Vagina (tissue), 2 donors: ENCODE results near the gene MORN4. TPM values are rescaled to one million over a fixed set of nuclear protein-coding genes. Genes with fewer than 3 reads are reported as not detected.

Experiments used
- DNase-seq, 2 donors: peaks; one replicate each; pipeline ENCODE4 v3.0.0-alpha.2; 2017; ENCODE audit errors: extremely low spot score in 2 of 2
- H3K27ac ChIP-seq: fragments of 200-600 bp; sonication (generic); one replicate; pipeline ENCODE4 v1.5.1; 2019
- H3K27me3 ChIP-seq: fragments of 200-600 bp; sonication (generic); one replicate; pipeline ENCODE4 v1.5.1; 2019
- H3K36me3 ChIP-seq, 2 donors: fragments of 200-600 bp; sonication (generic); one replicate each; pipeline ENCODE4 v1.5.1; 2017 to 2019
- H3K4me1 ChIP-seq: fragments of 200-600 bp; sonication (generic); one replicate; pipeline ENCODE4 v1.5.1; 2019
- H3K4me3 ChIP-seq, 2 donors: fragments of 200-600 bp; sonication (generic); 1 replicate in 1 of 2; 2 replicates in 1 of 2; pipeline ENCODE4 v1.5.1; 2016 to 2019
- H3K9me3 ChIP-seq: fragments of 200-600 bp; sonication (generic); one replicate; pipeline ENCODE4 v1.5.1; 2019
- POLR2A ChIP-seq, 2 donors: fragments of 450-650 bp; IDR thresholded peaks; one replicate each; pipeline ENCODE4 v1.6.1; 2017; ENCODE audit warnings: antibody characterized with exemption in 2 of 2, mild to moderate bottlenecking in 2 of 2, moderate library complexity in 2 of 2
- POLR2AphosphoS5 ChIP-seq, 2 donors: sonication (generic); formaldehyde crosslinking; IDR thresholded peaks; one replicate each; pipeline ENCODE4 v1.9.0; 2017; ENCODE audit warnings: antibody characterized with exemption in 2 of 2, mild to moderate bottlenecking in 2 of 2, low read depth in 1 of 2; ENCODE audit not compliant: insufficient read depth in 1 of 2
- intact Hi-C: fragments of 100-400 bp; cut with DNase I; formaldehyde crosslinking; loops from one replicate; pipeline ENCODE4 v1.15.1; 2023
- total RNA-seq: library from RNA; depleted of rRNA; stranded (reverse); fragments of >200 nt; gene quantifications from one replicate; pipeline ENCODE4 v1.2.3, GENCODE V29; 2016
- TF ChIP-seq, protein P1 (sequence below), 3 experiments: fragments of 450-650 bp in 2 of 3; fragments of 200-600 bp in 1 of 3; sonication (generic) in 1 of 3; IDR thresholded peaks; one replicate each; pipeline ENCODE4 v1.5.1; 2017 to 2019; ENCODE audit warnings: antibody characterized with exemption in 3 of 3, mild to moderate bottlenecking in 2 of 3, moderate library complexity in 2 of 3

MORN4 gene
- total RNA-seq, 1 donor from 2014 or later: 1.7 TPM

DNA sequence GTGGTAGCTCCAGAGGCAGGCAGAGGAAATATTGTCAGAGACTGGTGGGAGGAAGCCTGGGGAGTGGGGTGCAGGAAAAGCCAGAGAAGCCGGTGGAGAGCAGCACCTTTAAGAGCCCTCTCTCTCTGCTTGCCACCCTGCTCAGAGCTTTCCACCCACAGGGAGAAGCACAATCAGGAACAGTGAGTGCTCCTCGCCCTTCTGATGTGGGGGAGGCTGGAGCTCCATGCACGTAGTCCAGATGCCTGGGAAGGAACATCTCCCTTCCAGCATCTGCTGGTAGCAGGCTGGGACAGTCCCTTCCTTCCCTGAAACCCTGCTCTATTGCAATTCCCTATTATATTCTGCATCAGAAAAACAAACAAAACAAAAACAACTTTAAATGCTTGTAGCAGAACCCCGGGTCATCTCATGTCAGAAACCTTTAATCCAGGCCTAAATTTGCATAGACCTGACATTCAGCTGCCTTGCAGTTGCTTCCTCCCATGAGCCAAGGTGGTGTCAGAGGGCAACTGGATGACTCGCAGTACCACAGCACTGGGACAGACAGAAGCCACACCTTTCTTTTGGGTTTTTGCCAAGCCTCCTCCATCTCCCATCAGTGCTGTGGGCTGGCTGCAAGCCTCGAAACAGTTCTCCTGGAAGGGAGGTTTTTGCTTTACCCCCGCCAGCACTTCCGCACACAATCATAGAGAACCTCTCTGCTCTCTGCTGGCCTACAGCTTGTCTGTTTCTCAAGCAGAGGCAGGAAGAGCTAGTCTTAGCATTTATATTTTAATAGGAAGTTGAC is 40.6 kb upstream of the MORN4 start:
- DNase-seq: no peak
- Histone ChIP-seq H3K4me3 (no peak overlapping the region), H3K9me3 (no peaks in the 10 kb centered on the region), H3K27me3 (no peaks in the 10 kb centered on the region), H3K36me3 (peaks cover 0 to 54% of the 10 kb centered on the region in 2 donors), H3K4me1 (peaks cover 10% of the 10 kb centered on the region), H3K27ac (no peak overlapping the region)
- TF ChIP-seq POLR2AphosphoS5 (IDR thresholded peaks at IDR 0.05; ENCODE audit: insufficient read depth in 1 of 2, low read depth in 1 of 2): no peak
- no peak for TF ChIP-seq POLR2A (IDR thresholded peaks at IDR 0.05)
- TF ChIP-seq, protein P1, sequence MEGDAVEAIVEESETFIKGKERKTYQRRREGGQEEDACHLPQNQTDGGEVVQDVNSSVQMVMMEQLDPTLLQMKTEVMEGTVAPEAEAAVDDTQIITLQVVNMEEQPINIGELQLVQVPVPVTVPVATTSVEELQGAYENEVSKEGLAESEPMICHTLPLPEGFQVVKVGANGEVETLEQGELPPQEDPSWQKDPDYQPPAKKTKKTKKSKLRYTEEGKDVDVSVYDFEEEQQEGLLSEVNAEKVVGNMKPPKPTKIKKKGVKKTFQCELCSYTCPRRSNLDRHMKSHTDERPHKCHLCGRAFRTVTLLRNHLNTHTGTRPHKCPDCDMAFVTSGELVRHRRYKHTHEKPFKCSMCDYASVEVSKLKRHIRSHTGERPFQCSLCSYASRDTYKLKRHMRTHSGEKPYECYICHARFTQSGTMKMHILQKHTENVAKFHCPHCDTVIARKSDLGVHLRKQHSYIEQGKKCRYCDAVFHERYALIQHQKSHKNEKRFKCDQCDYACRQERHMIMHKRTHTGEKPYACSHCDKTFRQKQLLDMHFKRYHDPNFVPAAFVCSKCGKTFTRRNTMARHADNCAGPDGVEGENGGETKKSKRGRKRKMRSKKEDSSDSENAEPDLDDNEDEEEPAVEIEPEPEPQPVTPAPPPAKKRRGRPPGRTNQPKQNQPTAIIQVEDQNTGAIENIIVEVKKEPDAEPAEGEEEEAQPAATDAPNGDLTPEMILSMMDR (IDR thresholded peaks at IDR 0.05): no peak
- intact Hi-C loops: loop anchor here (10.0 kb wide), 1 partner anchor 61 kb away; the partner anchor contains the start of gene ZFYVE27

DNA sequence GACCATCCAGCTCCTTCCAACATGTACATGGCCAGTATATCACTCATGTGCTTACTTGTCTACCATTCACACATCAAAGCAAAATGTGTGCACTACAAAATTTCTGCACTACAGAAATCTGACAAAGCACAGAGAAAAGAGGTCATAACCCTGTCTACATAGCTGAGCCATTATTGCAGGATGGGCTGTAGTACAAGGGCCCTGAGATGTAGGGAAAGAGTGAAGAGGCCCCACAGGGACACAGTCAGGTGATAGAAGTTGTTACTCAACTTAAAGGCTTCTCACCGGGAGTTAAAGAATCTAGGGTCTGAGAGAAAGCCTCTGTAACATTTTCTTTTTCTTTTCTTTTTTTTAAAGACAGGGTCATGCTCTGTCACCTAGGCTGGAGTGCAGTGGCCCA is 36.3 kb upstream of the MORN4 start:
- TF ChIP-seq, protein P1 (IDR thresholded peaks at IDR 0.05): no peak
- TF ChIP-seq POLR2A (IDR thresholded peaks at IDR 0.05) (no peak), POLR2AphosphoS5 (IDR thresholded peaks at IDR 0.05; ENCODE audit: insufficient read depth in 1 of 2, low read depth in 1 of 2) (no peak)
- H3K36me3 ChIP-seq: peaks cover 3 to 56% of the 10 kb centered on the region in 2 donors

DNA sequence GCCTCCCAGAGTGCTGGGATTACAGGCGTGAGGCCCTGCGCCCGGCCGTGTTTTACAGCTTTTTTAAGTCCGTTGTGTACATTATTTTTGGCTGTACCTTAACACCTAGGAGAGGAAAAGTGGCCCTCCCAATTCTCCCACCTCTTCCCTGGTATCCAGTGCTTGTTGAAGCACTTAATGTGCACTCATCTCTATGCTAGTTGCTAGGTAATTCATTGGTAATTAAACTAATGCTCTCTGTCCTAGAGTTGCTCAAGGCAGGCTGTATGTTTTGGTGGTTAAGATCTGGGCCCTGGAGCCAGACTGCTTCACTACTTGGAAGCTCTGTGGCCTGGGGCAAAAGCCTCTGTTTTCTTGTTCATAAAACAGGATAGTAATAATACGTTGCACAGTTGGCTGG is 34.2 kb upstream of the MORN4 start:
- intact Hi-C loops: no loop called here
- Histone ChIP-seq H3K27me3 (no peaks in the 10 kb centered on the region), H3K4me3 (no peak overlapping the region), H3K27ac (no peak overlapping the region), H3K36me3 (peaks cover 3 to 47% of the 10 kb centered on the region in 2 donors), H3K9me3 (no peaks in the 10 kb centered on the region), H3K4me1 (no peaks in the 10 kb centered on the region)
- TF ChIP-seq, protein P1 (IDR thresholded peaks at IDR 0.05): no peak
- TF ChIP-seq POLR2AphosphoS5 (IDR thresholded peaks at IDR 0.05; ENCODE audit: insufficient read depth in 1 of 2, low read depth in 1 of 2) (no peak), POLR2A (IDR thresholded peaks at IDR 0.05) (no peak)
- DNase-seq: no peak

More for the DNA sequence above, 36.3 kb upstream of the MORN4 start:
- DNase-seq: no peak
- H3K4me1 ChIP-seq: no peaks in the 10 kb centered on the region
- no peaks in the 10 kb centered on the region for H3K27me3 ChIP-seq
- no peak overlapping the region for H3K4me3 ChIP-seq
- no peak overlapping the region for H3K27ac ChIP-seq
- intact Hi-C loops: no loop called here
- H3K9me3 ChIP-seq: no peaks in the 10 kb centered on the region

DNA sequence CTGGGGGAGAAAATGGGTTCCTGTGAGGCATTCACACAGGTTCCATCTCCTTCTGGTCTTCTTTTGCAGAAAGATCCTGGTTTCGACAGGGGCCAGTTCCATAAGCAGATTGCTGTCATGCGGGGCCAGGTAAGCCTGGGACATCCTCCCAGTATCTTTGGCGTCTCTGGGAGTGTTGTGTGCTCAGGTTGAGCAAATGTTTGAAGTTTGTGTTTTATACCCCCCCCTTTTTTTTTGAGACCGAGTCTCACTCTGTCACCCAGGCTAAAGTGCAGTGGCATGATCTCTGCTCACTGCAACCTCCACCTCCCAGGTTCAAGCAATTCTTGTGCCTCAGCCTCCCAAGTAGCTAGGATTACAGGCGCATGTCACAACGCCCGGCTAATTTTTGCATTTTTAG is 33.7 kb upstream of the MORN4 start:
- Histone ChIP-seq H3K4me1 (no peaks in the 10 kb centered on the region), H3K27ac (no peak overlapping the region), H3K36me3 (peaks cover 3 to 47% of the 10 kb centered on the region in 2 donors), H3K9me3 (no peaks in the 10 kb centered on the region), H3K4me3 (no peak overlapping the region), H3K27me3 (no peaks in the 10 kb centered on the region)
- intact Hi-C loops: no loop called here
- DNase-seq: no peak
- TF ChIP-seq, protein P1 (IDR thresholded peaks at IDR 0.05): no peak
- TF ChIP-seq POLR2A (IDR thresholded peaks at IDR 0.05): no peak
- TF ChIP-seq POLR2AphosphoS5 (IDR thresholded peaks at IDR 0.05; ENCODE audit: insufficient read depth in 1 of 2, low read depth in 1 of 2): no peak

DNA sequence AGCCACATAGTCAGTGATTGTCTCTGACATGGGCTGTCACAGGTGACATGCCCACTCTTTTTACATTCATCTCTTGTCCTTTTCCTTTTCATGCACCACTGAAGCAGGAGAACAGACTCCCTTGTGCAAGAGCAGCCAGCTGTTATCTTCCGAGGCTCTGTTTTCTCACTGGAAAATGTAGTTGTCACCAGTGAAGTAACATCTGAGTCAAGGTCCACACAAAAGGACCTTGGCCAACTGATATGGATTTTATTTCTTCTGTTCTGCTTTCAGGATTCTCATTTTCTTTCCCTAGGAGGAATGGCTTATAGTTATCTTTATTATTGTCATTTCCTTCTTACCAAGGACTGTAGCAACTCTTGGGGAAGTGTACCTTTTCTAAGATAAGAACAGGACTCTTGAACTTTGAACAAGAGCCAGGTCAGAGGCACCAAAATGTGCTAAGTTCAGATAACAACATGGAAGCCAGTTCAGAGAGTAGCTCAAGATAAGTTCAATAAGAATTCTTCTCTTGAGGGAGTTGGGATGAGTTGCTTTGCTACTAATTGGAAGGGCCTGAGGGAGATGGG is 31.1 kb upstream of the MORN4 start:
- intact Hi-C loops: no loop called here
- Histone ChIP-seq H3K36me3 (peaks cover 3 to 41% of the 10 kb centered on the region in 2 donors), H3K27me3 (no peaks in the 10 kb centered on the region), H3K9me3 (no peaks in the 10 kb centered on the region), H3K27ac (no peak overlapping the region), H3K4me3 (no peak overlapping the region), H3K4me1 (no peaks in the 10 kb centered on the region)
- TF ChIP-seq POLR2A (IDR thresholded peaks at IDR 0.05) (no peak), POLR2AphosphoS5 (IDR thresholded peaks at IDR 0.05; ENCODE audit: insufficient read depth in 1 of 2, low read depth in 1 of 2) (no peak)
- TF ChIP-seq, protein P1 (IDR thresholded peaks at IDR 0.05): no peak
- DNase-seq: no peak
